Epithelial cell of proximal tubule (primary cell): Measurements from ENCODE around the gene ACD. TPM values are rescaled to one million over a fixed set of nuclear protein-coding genes. Genes with fewer than 3 reads are reported as not detected.

Experiments
- DNase-seq: peaks from one replicate; pipeline ENCODE4 v3.0.0-alpha.2; 2011; ENCODE audit warnings: low read depth
- H3K4me3 ChIP-seq: 2 replicates; pipeline ENCODE4 v1.5.1; 2011; ENCODE audit warnings: low read depth, mild to moderate bottlenecking, low read length
- total RNA-seq: library from RNA; depleted of rRNA; stranded (reverse); fragments of >200 nt; gene quantifications from 2 replicates; pipeline ENCODE4 v1.2.3, GENCODE V29; 2015
- TF ChIP-seq, protein P1 (sequence below): conservative IDR thresholded peaks from 2 replicates; pipeline ENCODE4 v1.5.1; 2012; ENCODE audit warnings: low read depth, mild to moderate bottlenecking, low read length

The ACD gene
- total RNA-seq, 1 donor from 2014 or later = 71.6 TPM

DNA sequence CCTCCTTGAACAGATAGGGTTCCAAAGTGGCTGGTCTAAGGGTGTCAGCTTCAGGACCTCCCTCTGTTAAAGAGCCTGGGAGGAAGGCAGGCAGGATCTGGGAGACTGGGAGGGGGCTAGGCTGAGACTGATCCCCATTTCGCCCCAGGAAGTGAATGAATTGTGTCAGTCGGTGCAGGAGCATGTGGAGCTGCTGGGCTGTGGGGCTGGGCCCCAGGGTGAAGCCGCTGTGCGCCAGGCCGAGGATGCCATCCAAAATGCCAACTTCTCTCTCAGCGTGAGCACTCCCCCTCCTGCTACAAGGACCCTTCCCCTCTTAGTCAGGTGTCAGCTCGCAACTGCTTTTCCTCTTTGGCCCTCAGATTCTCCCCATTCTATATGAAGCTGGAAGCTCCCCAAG is 9.0 kb downstream of the ACD start:
- no peak overlapping the region for H3K4me3 ChIP-seq
- no peak for DNase-seq
- TF ChIP-seq, protein P1, sequence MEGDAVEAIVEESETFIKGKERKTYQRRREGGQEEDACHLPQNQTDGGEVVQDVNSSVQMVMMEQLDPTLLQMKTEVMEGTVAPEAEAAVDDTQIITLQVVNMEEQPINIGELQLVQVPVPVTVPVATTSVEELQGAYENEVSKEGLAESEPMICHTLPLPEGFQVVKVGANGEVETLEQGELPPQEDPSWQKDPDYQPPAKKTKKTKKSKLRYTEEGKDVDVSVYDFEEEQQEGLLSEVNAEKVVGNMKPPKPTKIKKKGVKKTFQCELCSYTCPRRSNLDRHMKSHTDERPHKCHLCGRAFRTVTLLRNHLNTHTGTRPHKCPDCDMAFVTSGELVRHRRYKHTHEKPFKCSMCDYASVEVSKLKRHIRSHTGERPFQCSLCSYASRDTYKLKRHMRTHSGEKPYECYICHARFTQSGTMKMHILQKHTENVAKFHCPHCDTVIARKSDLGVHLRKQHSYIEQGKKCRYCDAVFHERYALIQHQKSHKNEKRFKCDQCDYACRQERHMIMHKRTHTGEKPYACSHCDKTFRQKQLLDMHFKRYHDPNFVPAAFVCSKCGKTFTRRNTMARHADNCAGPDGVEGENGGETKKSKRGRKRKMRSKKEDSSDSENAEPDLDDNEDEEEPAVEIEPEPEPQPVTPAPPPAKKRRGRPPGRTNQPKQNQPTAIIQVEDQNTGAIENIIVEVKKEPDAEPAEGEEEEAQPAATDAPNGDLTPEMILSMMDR = no peak

DNA sequence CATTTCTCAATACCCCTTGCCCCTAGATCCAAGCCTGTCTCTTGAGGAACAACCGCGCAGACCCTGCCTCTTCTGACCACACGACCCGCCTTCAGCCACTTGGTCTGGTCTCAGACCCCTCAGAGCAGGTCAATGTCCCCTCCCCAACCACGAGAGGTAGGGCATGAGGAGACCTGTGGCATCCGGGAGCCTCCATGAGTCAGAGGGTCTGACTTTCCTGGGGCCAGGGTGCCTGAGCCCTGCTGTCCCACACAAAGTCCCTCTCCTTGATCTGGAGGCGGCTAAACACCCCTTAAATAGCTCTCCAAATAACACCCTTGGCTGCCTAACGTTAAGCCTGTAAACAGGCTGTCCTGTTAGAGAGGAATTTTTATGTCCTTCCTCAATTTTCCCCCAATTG is 10.0 kb downstream of the ACD start:
- DNase-seq = no peak
- TF ChIP-seq, protein P1 = no peak
- H3K4me3 ChIP-seq = no peak overlapping the region

DNA sequence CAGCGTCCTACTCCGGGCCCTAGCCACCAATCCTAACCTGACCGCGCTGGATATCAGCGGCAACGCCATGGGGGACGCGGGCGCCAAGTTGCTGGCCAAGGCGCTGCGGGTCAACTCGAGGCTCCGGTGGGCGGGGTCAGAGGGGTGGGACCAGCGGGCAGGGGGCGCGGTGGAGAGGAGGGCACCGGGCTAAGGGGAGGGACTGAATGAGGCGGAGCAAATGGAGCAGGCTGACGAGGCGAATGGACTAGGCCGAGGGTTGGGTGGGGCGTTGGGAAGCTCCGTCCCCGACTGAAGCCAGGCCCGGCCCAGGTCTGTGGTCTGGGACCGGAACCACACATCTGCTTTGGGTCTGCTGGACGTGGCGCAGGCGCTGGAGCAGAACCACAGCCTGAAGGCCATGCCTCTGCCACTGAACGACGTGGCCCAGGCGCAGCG is 10.5 kb downstream of the ACD start:
- no peak overlapping the region for H3K4me3 ChIP-seq
- no peak for DNase-seq
- TF ChIP-seq, protein P1 = no peak

DNA sequence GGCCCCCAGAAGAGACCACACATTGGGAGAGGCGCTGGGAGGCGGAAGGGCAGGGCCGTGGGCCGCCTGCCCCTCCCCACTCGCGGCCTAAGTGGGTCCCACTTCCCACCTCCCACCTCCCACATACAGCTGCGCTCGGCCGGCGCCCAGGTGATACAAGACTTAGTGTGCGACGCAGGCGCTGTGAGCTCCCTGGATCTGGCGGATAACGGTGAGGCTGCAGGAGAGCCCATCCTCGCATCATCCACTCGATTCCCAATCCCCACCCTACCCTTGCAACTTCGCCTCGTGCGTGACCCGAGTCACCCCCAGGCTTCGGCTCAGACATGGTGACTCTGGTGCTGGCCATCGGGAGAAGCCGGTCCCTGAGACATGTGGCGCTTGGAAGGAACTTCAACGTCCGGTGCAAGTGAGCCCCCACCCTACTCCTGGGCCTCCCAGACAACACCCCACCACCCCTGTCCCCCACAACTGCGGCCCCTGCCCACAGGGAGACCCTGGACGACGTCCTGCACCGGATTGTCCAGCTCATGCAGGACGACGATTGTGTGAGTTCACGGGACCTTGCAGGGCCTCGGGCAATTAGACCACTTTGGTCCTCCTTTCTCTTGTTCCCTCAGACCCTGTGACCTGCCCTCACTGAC is 11.2 kb downstream of the ACD start:
- DNase-seq = no peak
- TF ChIP-seq, protein P1 = no peak
- H3K4me3 ChIP-seq = no peak overlapping the region

- TF ChIP-seq, protein P1 = no peak
- no peak for DNase-seq
- H3K4me3 ChIP-seq = no peak overlapping the region
These were observed 11.8 kb downstream of the ACD start for GRCh38 chr16:67648088-67648763.

DNA sequence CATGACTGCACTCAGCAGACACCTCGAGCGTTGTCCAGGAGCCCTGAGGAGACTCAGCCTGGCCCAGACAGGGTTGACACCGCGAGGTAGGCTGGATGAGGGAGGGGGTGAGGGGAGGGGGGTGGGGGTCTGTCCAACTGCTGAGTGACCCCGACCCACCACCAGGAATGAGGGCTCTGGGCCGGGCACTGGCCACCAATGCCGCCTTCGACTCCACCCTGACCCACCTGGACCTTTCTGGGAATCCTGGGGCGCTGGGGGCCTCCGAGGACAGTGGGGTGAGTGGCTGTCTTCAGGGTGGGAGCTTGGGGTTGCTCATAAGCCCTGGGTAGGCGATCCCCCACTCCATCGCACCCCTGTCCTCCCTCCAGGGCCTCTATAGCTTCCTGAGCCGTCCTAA is 12.4 kb downstream of the ACD start:
- TF ChIP-seq, protein P1 = no peak
- no peak for DNase-seq
- no peak overlapping the region for H3K4me3 ChIP-seq

GRCh38 chr16:67647111-67647651 is 12.9 kb downstream of the ACD start:
- TF ChIP-seq, protein P1 = no peak
- no peak overlapping the region for H3K4me3 ChIP-seq
- no peak for DNase-seq
